ENCODE measurements around the gene LAPTM5.

The LAPTM5 gene

DNA sequence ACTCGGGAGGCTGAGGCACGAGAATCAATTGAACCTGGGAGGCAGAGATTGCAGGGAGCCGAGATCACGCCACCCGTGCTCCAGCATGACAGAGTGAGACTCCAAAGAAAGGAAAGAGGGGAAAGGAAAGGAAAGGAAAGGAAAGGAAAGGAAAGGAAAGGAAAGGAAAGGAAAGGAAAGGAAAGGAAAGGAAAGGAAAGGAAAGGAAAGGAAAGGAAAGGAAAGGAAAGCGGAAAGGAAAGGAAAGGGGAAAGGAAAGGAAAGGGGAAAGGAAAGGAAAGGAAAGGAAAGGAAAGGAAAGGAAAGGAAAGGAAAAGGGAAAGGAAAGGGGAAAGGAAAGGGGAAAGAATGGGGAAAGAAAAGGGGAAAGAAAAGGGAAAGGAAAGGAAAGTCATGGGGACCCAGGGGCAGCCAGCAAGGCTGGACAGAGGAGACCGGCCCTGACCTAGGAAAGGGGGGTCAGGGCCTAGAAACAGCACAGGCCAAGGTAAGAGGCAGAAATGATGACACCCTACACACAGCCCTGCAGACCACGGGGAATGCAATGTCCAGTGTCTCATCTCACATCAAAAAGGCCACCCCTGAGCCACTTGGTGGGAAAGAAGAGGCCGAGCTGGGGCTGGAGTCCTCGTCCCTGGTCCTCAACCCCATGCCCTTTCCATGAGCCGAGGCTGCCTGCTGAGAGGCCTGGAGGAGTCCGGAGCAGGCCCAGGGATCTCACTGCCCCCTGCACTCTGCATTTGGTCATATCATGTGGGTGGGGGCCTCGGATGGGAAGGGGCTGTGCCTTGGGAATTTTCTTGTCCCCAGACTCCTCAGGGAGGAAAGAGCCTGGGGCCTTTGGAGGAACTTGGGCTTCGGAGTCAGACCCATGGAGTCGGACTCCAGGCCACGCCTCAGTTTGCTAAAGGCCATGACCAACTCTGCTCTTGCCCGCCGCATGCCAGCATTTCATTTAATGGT is 18.8 kb upstream of the LAPTM5 start:
- TF ChIP-seq, protein P1, sequence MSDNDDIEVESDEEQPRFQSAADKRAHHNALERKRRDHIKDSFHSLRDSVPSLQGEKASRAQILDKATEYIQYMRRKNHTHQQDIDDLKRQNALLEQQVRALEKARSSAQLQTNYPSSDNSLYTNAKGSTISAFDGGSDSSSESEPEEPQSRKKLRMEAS (IDR thresholded peaks at IDR 0.05; ENCODE audit: low read depth, low read length) = no peak
- TF ChIP-seq, protein P2, sequence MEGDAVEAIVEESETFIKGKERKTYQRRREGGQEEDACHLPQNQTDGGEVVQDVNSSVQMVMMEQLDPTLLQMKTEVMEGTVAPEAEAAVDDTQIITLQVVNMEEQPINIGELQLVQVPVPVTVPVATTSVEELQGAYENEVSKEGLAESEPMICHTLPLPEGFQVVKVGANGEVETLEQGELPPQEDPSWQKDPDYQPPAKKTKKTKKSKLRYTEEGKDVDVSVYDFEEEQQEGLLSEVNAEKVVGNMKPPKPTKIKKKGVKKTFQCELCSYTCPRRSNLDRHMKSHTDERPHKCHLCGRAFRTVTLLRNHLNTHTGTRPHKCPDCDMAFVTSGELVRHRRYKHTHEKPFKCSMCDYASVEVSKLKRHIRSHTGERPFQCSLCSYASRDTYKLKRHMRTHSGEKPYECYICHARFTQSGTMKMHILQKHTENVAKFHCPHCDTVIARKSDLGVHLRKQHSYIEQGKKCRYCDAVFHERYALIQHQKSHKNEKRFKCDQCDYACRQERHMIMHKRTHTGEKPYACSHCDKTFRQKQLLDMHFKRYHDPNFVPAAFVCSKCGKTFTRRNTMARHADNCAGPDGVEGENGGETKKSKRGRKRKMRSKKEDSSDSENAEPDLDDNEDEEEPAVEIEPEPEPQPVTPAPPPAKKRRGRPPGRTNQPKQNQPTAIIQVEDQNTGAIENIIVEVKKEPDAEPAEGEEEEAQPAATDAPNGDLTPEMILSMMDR (IDR thresholded peaks at IDR 0.05; ENCODE audit: low read depth, low read length) = no peak
- TF ChIP-seq MYC (IDR thresholded peaks at IDR 0.05; ENCODE audit: low read depth, low read length) = no peak
- TF ChIP-seq POLR2A (IDR thresholded peaks at IDR 0.05; ENCODE audit: extremely low read depth, insufficient read length) = no peak
- H3K4me3 ChIP-seq (ENCODE audit: low read depth, low read length) = no peak overlapping the region
- DNase-seq (ENCODE audit: low read depth) = no peak

DNA sequence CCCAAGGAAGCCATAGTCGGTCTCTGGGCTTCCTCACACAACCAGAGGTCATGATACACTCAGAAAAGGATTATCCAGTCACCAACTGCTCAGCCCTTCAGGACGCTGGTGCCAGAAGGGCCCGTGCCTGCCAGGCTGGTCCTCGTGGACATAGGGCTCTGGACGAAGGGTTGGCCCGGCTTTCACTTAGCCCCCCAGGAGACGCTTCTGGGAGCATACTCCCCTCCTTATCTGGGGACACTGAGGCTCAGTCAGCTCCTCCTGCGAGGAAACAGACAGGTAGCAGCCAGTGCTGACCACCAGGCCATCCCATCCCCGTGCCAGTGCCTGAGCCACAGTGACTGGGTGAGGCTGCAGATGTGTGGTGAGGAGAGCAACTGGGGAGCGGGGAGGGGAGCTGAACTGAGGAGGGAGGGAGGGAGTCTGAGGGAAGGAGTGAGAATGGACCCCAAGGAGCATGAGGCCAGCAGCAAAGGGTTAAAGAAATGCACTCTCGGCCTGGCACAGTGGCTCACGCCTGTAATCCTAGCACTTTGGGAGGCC is 17.9 kb upstream of the LAPTM5 start:
- TF ChIP-seq POLR2A (IDR thresholded peaks at IDR 0.05; ENCODE audit: extremely low read depth, insufficient read length) = no peak
- TF ChIP-seq, protein P2 (IDR thresholded peaks at IDR 0.05; ENCODE audit: low read depth, low read length) = no peak
- no peak overlapping the region for H3K4me3 ChIP-seq (ENCODE audit: low read depth, low read length)
- DNase-seq (ENCODE audit: low read depth) = no peak

DNA sequence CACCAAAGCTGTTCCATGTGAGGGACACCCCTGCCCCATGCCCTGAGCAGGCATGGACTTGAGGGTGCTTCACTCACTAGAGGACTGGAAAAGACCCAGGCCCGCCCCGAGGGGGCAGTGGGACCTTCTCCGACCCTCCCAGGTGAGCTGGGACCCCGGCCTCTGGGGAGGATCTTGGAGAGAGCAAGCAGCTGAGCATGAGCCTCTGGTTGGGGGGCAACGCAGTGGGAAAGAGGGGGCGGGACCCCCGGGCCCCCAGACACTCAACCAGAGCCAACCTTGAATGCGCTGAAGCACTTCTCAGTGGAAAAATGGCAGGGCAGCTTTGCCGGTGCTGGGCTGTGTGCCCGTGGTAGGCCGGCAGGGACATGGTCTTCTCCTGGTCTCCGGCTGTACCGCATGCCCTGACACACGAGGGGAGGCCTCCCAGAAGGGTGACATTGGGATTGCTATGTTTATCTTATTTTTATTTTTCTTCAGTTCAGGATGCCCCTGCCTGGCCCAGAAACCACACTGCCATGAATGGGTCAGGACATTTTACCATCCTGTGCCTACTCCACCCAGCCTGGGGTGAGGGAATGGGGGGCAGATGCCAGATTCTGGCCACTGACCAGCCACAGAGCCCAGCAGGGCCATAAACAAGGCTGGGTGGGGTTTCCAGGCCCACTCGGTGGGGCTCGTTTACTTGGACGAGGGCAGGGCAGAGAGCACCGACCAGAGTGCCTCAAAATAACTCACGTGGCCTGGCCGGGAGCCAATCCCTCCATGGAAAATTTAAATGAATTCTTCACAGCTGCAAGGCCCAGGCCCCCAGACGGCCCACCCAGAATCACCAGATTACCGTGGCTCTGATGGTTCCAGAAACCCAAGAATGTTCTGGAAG is 17.2 kb upstream of the LAPTM5 start:
- DNase-seq (ENCODE audit: low read depth) = no peak
- TF ChIP-seq, protein P2 (IDR thresholded peaks at IDR 0.05; ENCODE audit: low read depth, low read length) = no peak
- no peak for TF ChIP-seq MYC (IDR thresholded peaks at IDR 0.05; ENCODE audit: low read depth, low read length)
- no peak overlapping the region for H3K4me3 ChIP-seq (ENCODE audit: low read depth, low read length)

DNA sequence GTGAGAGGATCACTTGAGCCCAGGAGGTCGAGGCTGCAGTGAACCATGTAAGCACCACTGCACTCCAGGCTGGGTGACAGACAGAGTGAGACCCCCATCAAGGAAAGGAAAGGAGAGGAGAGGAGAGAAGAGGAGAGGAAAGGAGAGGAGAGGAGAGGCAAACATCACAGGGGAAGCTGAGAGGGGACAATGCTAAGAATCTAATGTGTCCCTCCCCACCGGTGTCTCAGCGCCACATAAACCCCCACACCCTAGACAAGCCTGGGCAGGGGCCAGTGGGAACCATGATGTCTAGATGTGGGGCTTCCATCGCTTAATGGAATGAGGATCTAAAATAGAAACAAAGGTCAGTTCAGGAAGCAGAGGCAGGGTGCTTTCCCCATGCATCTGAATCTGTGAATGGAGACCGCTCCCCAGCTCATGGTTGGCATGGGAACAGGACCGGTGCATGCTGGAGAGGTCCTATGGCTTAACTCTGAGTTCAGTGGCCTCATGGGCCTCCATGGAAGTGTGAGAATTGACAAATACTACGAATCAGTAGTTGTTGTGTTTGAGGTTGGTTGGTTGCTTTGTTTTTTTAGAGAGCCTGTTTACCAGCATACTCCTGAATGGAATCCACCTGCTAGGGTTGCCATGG is 16.3 kb upstream of the LAPTM5 start:
- TF ChIP-seq, protein P1 (IDR thresholded peaks at IDR 0.05; ENCODE audit: low read depth, low read length) = no peak
- TF ChIP-seq MYC (IDR thresholded peaks at IDR 0.05; ENCODE audit: low read depth, low read length) (no peak), POLR2A (IDR thresholded peaks at IDR 0.05; ENCODE audit: extremely low read depth, insufficient read length) (no peak)
- TF ChIP-seq, protein P2 (IDR thresholded peaks at IDR 0.05; ENCODE audit: low read depth, low read length) = no peak
- DNase-seq (ENCODE audit: low read depth) = no peak
- H3K4me3 ChIP-seq (ENCODE audit: low read depth, low read length) = no peak overlapping the region

DNA sequence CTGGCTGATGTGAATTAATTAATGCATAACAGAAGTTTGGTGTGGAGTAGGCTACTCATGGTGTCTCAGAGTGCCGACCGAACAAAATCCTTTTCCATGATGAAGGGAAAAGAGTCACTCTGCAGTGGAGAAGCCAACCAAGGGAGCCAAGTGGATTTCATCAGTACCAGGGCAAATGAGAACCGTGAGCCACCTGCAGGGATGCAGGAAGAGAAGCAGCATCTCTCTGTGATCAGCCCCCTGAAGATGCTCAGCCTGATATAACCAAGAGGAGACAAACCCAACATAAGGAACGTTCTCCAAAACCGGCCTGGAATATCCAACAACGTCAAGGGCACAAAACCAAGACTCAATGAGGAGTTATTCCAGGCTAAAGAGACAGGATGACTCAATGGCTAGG is 13.4 kb upstream of the LAPTM5 start:
- no peak for DNase-seq (ENCODE audit: low read depth)
- TF ChIP-seq, protein P1 (IDR thresholded peaks at IDR 0.05; ENCODE audit: low read depth, low read length) = no peak
- no peak for TF ChIP-seq MYC (IDR thresholded peaks at IDR 0.05; ENCODE audit: low read depth, low read length)
- no peak overlapping the region for H3K4me3 ChIP-seq (ENCODE audit: low read depth, low read length)

DNA sequence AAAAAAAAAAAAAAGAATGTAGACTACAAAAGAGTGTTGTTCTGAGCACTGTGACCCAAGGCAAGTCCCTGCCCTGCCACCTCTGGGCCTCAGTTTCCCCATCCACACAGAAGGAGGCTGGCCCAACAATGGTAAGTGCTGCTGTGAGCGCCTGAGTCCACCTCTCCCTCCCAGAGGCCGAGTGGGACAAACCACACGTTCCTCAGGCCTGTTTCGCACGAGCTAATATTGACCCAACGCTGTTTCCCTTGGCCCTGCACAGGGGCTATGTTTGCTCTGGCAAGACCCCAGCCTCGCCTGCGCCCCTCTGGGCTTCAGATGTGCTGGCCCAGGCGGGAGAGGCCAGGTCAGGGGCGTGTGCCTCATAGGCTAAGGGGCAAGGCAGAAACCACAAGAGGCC is 12.6 kb upstream of the LAPTM5 start:
- no peak for DNase-seq (ENCODE audit: low read depth)
- TF ChIP-seq, protein P2 (IDR thresholded peaks at IDR 0.05; ENCODE audit: low read depth, low read length) = no peak
- TF ChIP-seq, protein P1 (IDR thresholded peaks at IDR 0.05; ENCODE audit: low read depth, low read length) = no peak
- TF ChIP-seq POLR2A (IDR thresholded peaks at IDR 0.05; ENCODE audit: extremely low read depth, insufficient read length) (no peak), MYC (IDR thresholded peaks at IDR 0.05; ENCODE audit: low read depth, low read length) (no peak)
- no peak overlapping the region for H3K4me3 ChIP-seq (ENCODE audit: low read depth, low read length)
